ENCODE data around the gene SUGCT. TPM values are rescaled to one million over a fixed set of nuclear protein-coding genes. Genes with fewer than 3 reads are reported as not detected.

SUGCT gene
- total RNA-seq, 4 donors from 2014 or later = 0.83 to 7.1 (median 3.2) TPM

GRCh38 chr7:40551685-40552576, 417.1 kb downstream of the SUGCT start:
- H3K9me3 ChIP-seq = no peaks in the 10 kb centered on the region
- 59 to 60% methylated on average over 8 of the region's 8 CpGs for WGBS, 2 donors
- H3K36me3 ChIP-seq = no peaks in the 10 kb centered on the region
- no peaks in the 10 kb centered on the region for H3K4me1 ChIP-seq
- no peak overlapping the region for H3K27ac ChIP-seq
- TF ChIP-seq CTCF (IDR thresholded peaks at IDR 0.05) = no peak
- TF ChIP-seq POLR2A (IDR thresholded peaks at IDR 0.05) = no peak
- H3K27me3 ChIP-seq = no peaks in the 10 kb centered on the region
- intact Hi-C loops (cut with DNase I) = no loop called here
- no peak for DNase-seq
- H3K4me3 ChIP-seq = no peak overlapping the region

- no peak for DNase-seq
- intact Hi-C loops (cut with DNase I) = no loop called here
- H3K27ac ChIP-seq = no peak overlapping the region
- WGBS, 2 donors = 88 to 97% methylated on average over 1 of the region's 1 CpG
- H3K4me1 ChIP-seq = no peaks in the 10 kb centered on the region
- no peaks in the 10 kb centered on the region for H3K9me3 ChIP-seq
- no peaks in the 10 kb centered on the region for H3K36me3 ChIP-seq
- H3K27me3 ChIP-seq = no peaks in the 10 kb centered on the region
- TF ChIP-seq POLR2A (IDR thresholded peaks at IDR 0.05) (no peak), CTCF (IDR thresholded peaks at IDR 0.05) (no peak)
- no peak overlapping the region for H3K4me3 ChIP-seq
These were observed 425.9 kb downstream of the SUGCT start for GRCh38 chr7:40560672-40561071.

GRCh38 chr7:40566879-40567278, 432.1 kb downstream of the SUGCT start:
- no peak overlapping the region for H3K27ac ChIP-seq
- DNase-seq = no peak
- intact Hi-C loops (cut with DNase I) = no loop called here

GRCh38 chr7:40569326-40569725, 434.5 kb downstream of the SUGCT start:
- Histone ChIP-seq H3K9me3 (no peaks in the 10 kb centered on the region), H3K4me1 (no peaks in the 10 kb centered on the region), H3K36me3 (no peaks in the 10 kb centered on the region), H3K27ac (no peak overlapping the region), H3K4me3 (no peak overlapping the region), H3K27me3 (no peaks in the 10 kb centered on the region)
- WGBS, 2 donors = 70 to 73% methylated on average over 3 of the region's 3 CpGs
- no peak for DNase-seq
- TF ChIP-seq POLR2A (IDR thresholded peaks at IDR 0.05) (no peak), CTCF (IDR thresholded peaks at IDR 0.05) (no peak)
- intact Hi-C loops (cut with DNase I) = no loop called here

More at GRCh38 chr7:40566879-40567278, 432.1 kb downstream of the SUGCT start:
- no peaks in the 10 kb centered on the region for H3K9me3 ChIP-seq
- 58 to 77% methylated on average over 5 of the region's 5 CpGs for WGBS, 2 donors
- no peaks in the 10 kb centered on the region for H3K4me1 ChIP-seq
- no peak for TF ChIP-seq POLR2A (IDR thresholded peaks at IDR 0.05)
- TF ChIP-seq CTCF (IDR thresholded peaks at IDR 0.05) = no peak
- no peaks in the 10 kb centered on the region for H3K27me3 ChIP-seq
- H3K4me3 ChIP-seq = no peak overlapping the region
- no peaks in the 10 kb centered on the region for H3K36me3 ChIP-seq

- no peaks in the 10 kb centered on the region for H3K27me3 ChIP-seq
- H3K9me3 ChIP-seq = no peaks in the 10 kb centered on the region
- no peak overlapping the region for H3K4me3 ChIP-seq
- no peak for TF ChIP-seq POLR2A (IDR thresholded peaks at IDR 0.05)
- TF ChIP-seq CTCF (IDR thresholded peaks at IDR 0.05) = no peak
- H3K36me3 ChIP-seq = no peaks in the 10 kb centered on the region
- no peak overlapping the region for H3K27ac ChIP-seq
- intact Hi-C loops (cut with DNase I) = no loop called here
- no peaks in the 10 kb centered on the region for H3K4me1 ChIP-seq
- 27 to 48% methylated on average over 1 of the region's 1 CpG for WGBS, 2 donors
- DNase-seq = no peak
These were observed 435.4 kb downstream of the SUGCT start for GRCh38 chr7:40570223-40570622.
